ENCODE measurements around the gene CCDC187. TPM values are rescaled to one million over a fixed set of nuclear protein-coding genes. Genes with fewer than 3 reads are reported as not detected.

The CCDC187 gene
- total RNA-seq, 2 experiments from 2014 or later, result 0.07 TPM; not detected in 1

DNA sequence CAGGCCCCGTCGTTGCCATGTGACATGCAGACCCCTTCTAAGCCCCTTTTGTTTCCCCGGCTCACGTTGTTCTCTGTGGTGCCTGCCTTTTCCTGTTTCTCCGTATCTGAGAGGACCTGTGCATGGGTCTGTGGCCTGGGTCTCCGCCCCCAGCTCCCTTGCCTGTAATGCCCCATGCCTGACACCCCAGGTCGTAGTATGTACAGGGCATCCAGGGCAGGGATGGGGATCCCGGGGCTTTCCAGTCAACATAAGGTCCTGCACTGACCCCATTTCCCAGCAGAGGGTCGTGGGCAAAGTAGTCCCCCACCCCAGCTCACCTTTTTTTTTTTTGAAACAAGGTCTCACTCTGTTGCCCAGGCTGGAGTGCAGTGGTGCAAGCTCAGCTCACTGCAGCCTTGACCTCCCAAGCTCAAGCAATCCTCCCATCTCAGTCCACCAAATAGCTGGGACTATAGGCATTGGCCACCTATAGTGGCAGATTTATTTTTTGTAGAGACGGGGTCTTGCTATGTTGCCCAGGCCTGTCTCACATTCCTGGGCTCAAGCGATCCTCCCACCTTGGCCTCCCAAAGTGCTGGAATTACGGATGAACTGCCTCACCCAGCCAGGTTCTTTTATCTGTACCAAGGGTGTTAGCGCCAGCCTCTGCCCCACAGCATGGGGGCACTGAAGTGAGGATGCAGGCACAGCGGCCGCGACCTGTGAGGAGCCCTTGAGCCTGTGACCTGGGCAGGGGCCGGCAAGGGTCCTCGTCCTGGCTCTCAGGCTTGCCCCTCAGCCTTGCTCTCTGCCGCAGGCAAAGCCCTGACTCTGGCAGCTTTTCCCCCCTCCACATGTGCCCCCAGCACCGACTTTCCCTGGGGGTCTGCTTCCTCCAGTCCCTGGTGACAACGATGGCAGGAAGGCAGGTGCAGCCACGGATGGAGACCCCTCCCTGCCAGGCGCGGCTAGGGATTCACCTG lies 39.2 kb downstream of the CCDC187 start:
- intact Hi-C loops (cut with micrococcal nuclease), result no loop called here
- ChIA-PET CTCF (no interaction called here), POLR2A (no interaction called here)
- TF ChIP-seq, protein P1, sequence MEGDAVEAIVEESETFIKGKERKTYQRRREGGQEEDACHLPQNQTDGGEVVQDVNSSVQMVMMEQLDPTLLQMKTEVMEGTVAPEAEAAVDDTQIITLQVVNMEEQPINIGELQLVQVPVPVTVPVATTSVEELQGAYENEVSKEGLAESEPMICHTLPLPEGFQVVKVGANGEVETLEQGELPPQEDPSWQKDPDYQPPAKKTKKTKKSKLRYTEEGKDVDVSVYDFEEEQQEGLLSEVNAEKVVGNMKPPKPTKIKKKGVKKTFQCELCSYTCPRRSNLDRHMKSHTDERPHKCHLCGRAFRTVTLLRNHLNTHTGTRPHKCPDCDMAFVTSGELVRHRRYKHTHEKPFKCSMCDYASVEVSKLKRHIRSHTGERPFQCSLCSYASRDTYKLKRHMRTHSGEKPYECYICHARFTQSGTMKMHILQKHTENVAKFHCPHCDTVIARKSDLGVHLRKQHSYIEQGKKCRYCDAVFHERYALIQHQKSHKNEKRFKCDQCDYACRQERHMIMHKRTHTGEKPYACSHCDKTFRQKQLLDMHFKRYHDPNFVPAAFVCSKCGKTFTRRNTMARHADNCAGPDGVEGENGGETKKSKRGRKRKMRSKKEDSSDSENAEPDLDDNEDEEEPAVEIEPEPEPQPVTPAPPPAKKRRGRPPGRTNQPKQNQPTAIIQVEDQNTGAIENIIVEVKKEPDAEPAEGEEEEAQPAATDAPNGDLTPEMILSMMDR (IDR thresholded peaks at IDR 0.05), result no peak
- H3K4me3 Mint-ChIP-seq, result no peak overlapping the region
- no peak for ATAC-seq
- DNase-seq, result no peak
- H3K36me3 Mint-ChIP-seq (ENCODE audit: low read depth), result no peaks in the 10 kb centered on the region
- no peaks in the 10 kb centered on the region for H3K9me3 Mint-ChIP-seq
- no peak overlapping the region for H3K27ac Mint-ChIP-seq
- H3K4me1 Mint-ChIP-seq (ENCODE audit: low read depth), result peaks cover 10% of the 10 kb centered on the region
- no peaks in the 10 kb centered on the region for H3K27me3 Mint-ChIP-seq

DNA sequence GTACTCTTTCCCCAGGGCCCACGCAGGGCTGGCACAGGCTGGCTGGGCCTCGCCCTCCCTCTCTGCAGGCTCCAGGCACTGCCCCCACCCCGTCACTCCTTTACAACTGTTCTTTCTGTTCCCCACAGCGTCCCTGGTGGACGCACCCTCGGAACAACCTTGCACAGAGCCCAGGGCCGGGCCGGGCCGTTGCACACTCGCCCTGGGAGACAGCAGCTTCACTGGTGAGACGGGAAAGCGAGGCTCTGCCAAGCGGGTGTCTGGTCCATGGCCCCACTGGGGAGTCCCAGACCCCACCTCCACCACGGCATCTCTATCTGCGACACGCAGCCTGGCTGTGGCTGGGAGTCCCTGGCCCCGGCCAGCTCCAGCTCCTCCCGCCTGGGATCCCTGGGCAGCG lies 39.9 kb downstream of the CCDC187 start:
- H3K4me3 Mint-ChIP-seq, result no peak overlapping the region
- peaks cover 10% of the 10 kb centered on the region for H3K4me1 Mint-ChIP-seq (ENCODE audit: low read depth)
- ATAC-seq (no peak), DNase-seq (no peak)
- TF ChIP-seq, protein P1 (IDR thresholded peaks at IDR 0.05), result no peak
- no peak overlapping the region for H3K27ac Mint-ChIP-seq
- CTCF ChIA-PET, result no interaction called here
- no peaks in the 10 kb centered on the region for H3K36me3 Mint-ChIP-seq (ENCODE audit: low read depth)
- intact Hi-C loops (cut with micrococcal nuclease), result no loop called here
- POLR2A ChIA-PET, result no interaction called here
- no peaks in the 10 kb centered on the region for H3K9me3 Mint-ChIP-seq
- no peaks in the 10 kb centered on the region for H3K27me3 Mint-ChIP-seq

- ATAC-seq (no peak), DNase-seq (no peak)
- CTCF ChIA-PET, result no interaction called here
- Mint-ChIP-seq H3K27ac (no peak overlapping the region), H3K36me3 (ENCODE audit: low read depth) (no peaks in the 10 kb centered on the region), H3K27me3 (no peaks in the 10 kb centered on the region), H3K4me3 (no peak overlapping the region), H3K4me1 (ENCODE audit: low read depth) (peaks cover 5% of the 10 kb centered on the region), H3K9me3 (no peaks in the 10 kb centered on the region)
- POLR2A ChIA-PET, result no interaction called here
- TF ChIP-seq, protein P1 (IDR thresholded peaks at IDR 0.05), result no peak
- intact Hi-C loops (cut with micrococcal nuclease), result no loop called here
These were observed 41.2 kb downstream of the CCDC187 start for GRCh38 chr9:136262671-136263178.

- peaks cover under 1% of the 10 kb centered on the region for H3K4me1 Mint-ChIP-seq (ENCODE audit: low read depth)
- DNase-seq (no peak), ATAC-seq (no peak)
- intact Hi-C loops (cut with micrococcal nuclease), result no loop called here
- TF ChIP-seq, protein P1 (IDR thresholded peaks at IDR 0.05), result no peak
- no peaks in the 10 kb centered on the region for H3K27me3 Mint-ChIP-seq
- no peak overlapping the region for H3K27ac Mint-ChIP-seq
- H3K36me3 Mint-ChIP-seq (ENCODE audit: low read depth), result no peaks in the 10 kb centered on the region
- ChIA-PET POLR2A (interaction anchor here (1.2 kb wide), 1 partner anchor 1614 kb away, joined by 4 read pairs; no protein-coding TSS in a partner anchor), CTCF (no interaction called here)
- no peak overlapping the region for H3K4me3 Mint-ChIP-seq
- H3K9me3 Mint-ChIP-seq, result no peaks in the 10 kb centered on the region
These were observed 42.0 kb downstream of the CCDC187 start for GRCh38 chr9:136261686-136262430.
